Prostate gland (tissue), 2 donors: ENCODE results near the gene GLS. TPM values are rescaled to one million over a fixed set of nuclear protein-coding genes. Genes with fewer than 3 reads are reported as not detected.
A peak's percentile ranks its signal among the peaks of the same experiment; 100 is the strongest.

Source experiments
- DNase-seq: peaks from one replicate; pipeline ENCODE4 v3.0.0-alpha.2; 2019; ENCODE audit warnings: low spot score
- H3K27ac ChIP-seq, 2 donors: fragments of 200-600 bp; sonication (generic); 2 replicates each; pipeline ENCODE4 v1.5.1; 2017 to 2019
- H3K27me3 ChIP-seq: fragments of 200-600 bp; sonication (generic); replicated peaks from 2 replicates; pipeline ENCODE4 v1.5.1; 2019; ENCODE audit not compliant: insufficient read depth
- H3K36me3 ChIP-seq, 2 donors: fragments of 200-600 bp; sonication (generic); 1 replicate in 1 of 2; 2 replicates in 1 of 2; pipeline versions ENCODE4 v1.5.1 to v1.8.1; 2017 to 2019
- H3K4me1 ChIP-seq: fragments of 200-600 bp; sonication (generic); replicated peaks from 2 replicates; pipeline ENCODE4 v1.5.1; 2019
- H3K4me3 ChIP-seq, 2 donors: fragments of 200-600 bp; sonication (generic); 2 replicates each; pipeline ENCODE4 v1.5.1; 2017 to 2019
- H3K9me3 ChIP-seq: fragments of 200-600 bp; sonication (generic); 2 replicates; pipeline ENCODE4 v1.5.1; 2017
- POLR2A ChIP-seq: fragments of 450-650 bp; IDR thresholded peaks from one replicate; pipeline ENCODE4 v1.6.1; 2016; ENCODE audit warnings: antibody characterized with exemption, mild to moderate bottlenecking
- POLR2AphosphoS5 ChIP-seq: sonication (generic); formaldehyde crosslinking; IDR thresholded peaks from one replicate; pipeline ENCODE4 v1.6.1; 2017; ENCODE audit warnings: antibody characterized with exemption
- WGBS: methylation state at CpG from one replicate; pipeline ENCODE4 v1.1.5; 2018; 5-methylcytosine and 5-hydroxymethylcytosine counted together
- intact Hi-C: fragments of 100-400 bp; cut with DNase I; formaldehyde crosslinking; loops from one replicate; pipeline ENCODE4 v1.14.2; 2022
- total RNA-seq, 2 donors: library from RNA; depleted of rRNA; stranded (reverse); fragments of >200 nt; gene quantifications; one replicate each; pipeline ENCODE4 v1.1.0, GENCODE V29; 2016
- TF ChIP-seq, protein P1 (sequence below), 4 experiments: fragments of 200-600 bp in 2 of 4; fragments of 450-650 bp in 2 of 4; sonication (generic) in 2 of 4; IDR thresholded peaks; 1 replicate in 3 of 4; 2 replicates in 1 of 4; pipeline ENCODE4 v1.5.1; 2016 to 2019; ENCODE audit warnings: antibody characterized with exemption in 4 of 4, mild to moderate bottlenecking in 2 of 4, moderate library complexity in 2 of 4

The GLS gene
- total RNA-seq, 2 donors from 2014 or later: 30.6 to 74.9 TPM

DNA sequence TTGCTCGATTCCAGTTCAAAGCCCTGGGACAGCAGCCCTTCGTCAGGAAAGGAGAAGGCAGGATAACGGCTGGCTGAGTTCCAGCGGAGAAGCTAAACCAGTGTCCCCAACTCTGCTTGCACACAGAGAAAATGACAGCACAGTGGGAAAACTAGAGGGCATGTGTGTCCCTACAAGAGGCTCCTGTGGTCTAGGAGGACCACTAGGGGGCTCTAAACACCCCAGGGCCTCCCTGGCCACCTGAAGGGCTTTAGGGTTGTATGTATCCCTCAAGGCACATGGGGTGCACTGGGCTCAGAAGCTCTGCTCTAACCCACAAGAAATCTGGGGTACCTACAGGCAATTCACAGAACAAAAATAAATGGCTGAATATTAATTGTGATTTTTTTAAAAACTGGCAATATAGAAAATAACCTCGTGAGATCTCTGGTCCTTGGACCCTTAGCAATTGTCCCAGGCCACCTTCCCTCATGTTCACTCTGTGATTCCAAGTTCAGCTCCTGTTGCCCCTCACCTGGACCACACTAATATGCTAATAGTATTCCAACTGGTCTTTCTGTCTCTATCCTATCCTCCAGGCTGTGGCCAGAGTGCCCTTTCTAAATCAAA lies 115.8 kb downstream of the GLS start:
- H3K27me3 ChIP-seq: no peaks in the 10 kb centered on the region
- TF ChIP-seq POLR2AphosphoS5: no peak
- TF ChIP-seq, protein P1, sequence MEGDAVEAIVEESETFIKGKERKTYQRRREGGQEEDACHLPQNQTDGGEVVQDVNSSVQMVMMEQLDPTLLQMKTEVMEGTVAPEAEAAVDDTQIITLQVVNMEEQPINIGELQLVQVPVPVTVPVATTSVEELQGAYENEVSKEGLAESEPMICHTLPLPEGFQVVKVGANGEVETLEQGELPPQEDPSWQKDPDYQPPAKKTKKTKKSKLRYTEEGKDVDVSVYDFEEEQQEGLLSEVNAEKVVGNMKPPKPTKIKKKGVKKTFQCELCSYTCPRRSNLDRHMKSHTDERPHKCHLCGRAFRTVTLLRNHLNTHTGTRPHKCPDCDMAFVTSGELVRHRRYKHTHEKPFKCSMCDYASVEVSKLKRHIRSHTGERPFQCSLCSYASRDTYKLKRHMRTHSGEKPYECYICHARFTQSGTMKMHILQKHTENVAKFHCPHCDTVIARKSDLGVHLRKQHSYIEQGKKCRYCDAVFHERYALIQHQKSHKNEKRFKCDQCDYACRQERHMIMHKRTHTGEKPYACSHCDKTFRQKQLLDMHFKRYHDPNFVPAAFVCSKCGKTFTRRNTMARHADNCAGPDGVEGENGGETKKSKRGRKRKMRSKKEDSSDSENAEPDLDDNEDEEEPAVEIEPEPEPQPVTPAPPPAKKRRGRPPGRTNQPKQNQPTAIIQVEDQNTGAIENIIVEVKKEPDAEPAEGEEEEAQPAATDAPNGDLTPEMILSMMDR (IDR thresholded peaks at IDR 0.05): peak in 2 of 4 experiments; percentile 12 to 19
- H3K4me1 ChIP-seq: no peaks in the 10 kb centered on the region
- H3K27ac ChIP-seq: no peak overlapping the region
- H3K36me3 ChIP-seq: peaks cover 0 to 7% of the 10 kb centered on the region in 2 donors
- H3K4me3 ChIP-seq: no peak overlapping the region
- intact Hi-C loops: no loop called here
- 78% methylated on average over 5 of the region's 5 CpGs for WGBS
- DNase-seq: no peak
- H3K9me3 ChIP-seq: no peaks in the 10 kb centered on the region

DNA sequence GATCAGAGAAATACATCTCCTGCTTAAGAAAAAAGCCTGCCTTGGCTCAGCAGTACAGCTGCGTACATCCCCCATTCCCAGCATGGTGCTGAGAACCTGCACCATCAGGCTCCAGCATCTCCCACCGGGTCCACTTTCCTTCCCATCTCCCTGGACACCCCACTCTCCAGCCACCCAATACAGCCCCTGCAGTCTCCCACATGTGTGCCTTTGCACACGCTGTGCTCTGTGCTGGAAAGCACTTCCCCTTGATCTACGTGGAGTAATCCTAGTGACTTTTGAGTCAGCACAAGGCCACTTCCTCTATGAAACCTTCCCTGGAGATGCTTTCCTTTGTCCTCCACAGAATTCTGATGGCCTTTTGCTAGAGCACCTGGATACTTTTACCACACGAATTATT lies 116.3 kb downstream of the GLS start:
- 90% methylated on average over 5 of the region's 5 CpGs for WGBS
- intact Hi-C loops: no loop called here

DNA sequence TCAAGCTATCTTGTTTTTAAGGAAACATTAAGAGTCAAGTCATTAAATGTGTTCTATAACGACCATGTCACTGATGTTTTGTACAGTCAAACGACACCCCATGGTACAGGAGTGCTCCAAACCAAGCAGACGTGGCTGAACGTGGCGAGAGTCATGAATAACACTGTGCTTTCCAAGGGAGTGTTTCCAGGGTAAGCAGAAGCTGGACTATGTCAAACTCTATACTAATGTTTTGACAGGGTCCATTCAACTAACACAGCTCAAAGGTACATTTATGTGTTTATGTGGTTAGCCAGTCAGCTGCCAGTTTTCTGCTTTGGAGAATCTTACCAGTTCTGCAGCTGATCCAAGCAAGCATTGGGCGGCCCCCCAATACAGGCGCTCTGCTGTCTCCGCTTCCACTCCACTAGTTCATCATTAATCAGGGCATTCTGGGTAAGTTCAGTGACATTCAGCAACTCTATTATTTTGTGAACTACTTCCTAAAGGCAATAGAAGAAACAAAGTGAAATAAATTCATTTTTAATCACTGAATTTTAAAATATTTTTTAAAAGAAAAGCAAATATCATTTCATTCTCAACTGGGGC lies 117.0 kb downstream of the GLS start:
- WGBS: 87% methylated on average over 8 of the region's 8 CpGs
- Histone ChIP-seq H3K27me3 (no peaks in the 10 kb centered on the region), H3K36me3 (peaks cover 0 to 7% of the 10 kb centered on the region in 2 donors), H3K4me3 (no peak overlapping the region), H3K9me3 (no peaks in the 10 kb centered on the region), H3K4me1 (no peaks in the 10 kb centered on the region), H3K27ac (no peak overlapping the region)
- TF ChIP-seq, protein P1 (IDR thresholded peaks at IDR 0.05): no peak
- TF ChIP-seq POLR2AphosphoS5 (no peak), POLR2A (no peak)
- DNase-seq: no peak
- intact Hi-C loops: no loop called here

More for the DNA sequence above, 116.3 kb downstream of the GLS start:
- H3K27ac ChIP-seq: no peak overlapping the region
- no peak for TF ChIP-seq POLR2AphosphoS5
- TF ChIP-seq, protein P1 (IDR thresholded peaks at IDR 0.05): no peak
- TF ChIP-seq POLR2A: no peak
- H3K4me3 ChIP-seq: no peak overlapping the region
- no peak for DNase-seq
- H3K4me1 ChIP-seq: no peaks in the 10 kb centered on the region
- no peaks in the 10 kb centered on the region for H3K27me3 ChIP-seq
- H3K9me3 ChIP-seq: no peaks in the 10 kb centered on the region
- peaks cover 0 to 7% of the 10 kb centered on the region in 2 donors for H3K36me3 ChIP-seq

DNA sequence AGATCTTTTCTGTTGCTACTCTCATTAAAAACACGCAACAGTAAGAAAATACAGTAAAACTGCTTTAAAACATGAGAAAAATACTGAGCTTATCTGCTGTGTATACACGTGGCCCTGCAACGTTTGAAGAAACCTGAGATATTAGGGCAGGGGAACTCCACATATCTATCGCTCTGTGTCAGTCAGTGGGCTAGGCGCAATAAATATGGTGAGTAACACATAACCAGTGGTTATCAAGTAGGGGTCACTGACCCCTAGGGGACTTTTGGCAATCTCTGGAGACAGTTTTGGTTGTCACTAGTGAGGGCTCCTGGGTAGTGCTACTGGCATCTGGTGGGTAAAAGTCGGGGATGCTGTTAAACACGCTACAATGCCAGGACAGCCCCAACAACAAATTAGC lies 118.4 kb downstream of the GLS start:
- TF ChIP-seq, protein P1 (IDR thresholded peaks at IDR 0.05): no peak
- TF ChIP-seq POLR2AphosphoS5 (no peak), POLR2A (no peak)
- no peak for DNase-seq
- Histone ChIP-seq H3K27ac (no peak overlapping the region), H3K4me3 (no peak overlapping the region), H3K9me3 (no peaks in the 10 kb centered on the region), H3K27me3 (no peaks in the 10 kb centered on the region), H3K36me3 (peaks cover 0 to 5% of the 10 kb centered on the region in 2 donors), H3K4me1 (no peaks in the 10 kb centered on the region)
- WGBS: 91% methylated on average over 7 of the region's 7 CpGs
- intact Hi-C loops: no loop called here
